KOPT-K1 (cell line): ENCODE data around the gene LINC00632.

Experiments
- H3K27ac ChIP-seq: fragments of 200-600 bp; sonication (generic); 2 replicates; pipeline ENCODE4 v1.5.1; 2016; ENCODE audit warnings: antibody characterized with exemption, mild to moderate bottlenecking, low read depth, low read length; ENCODE audit not compliant: poor library complexity, severe bottlenecking
- H3K36me3 ChIP-seq: fragments of 200-600 bp; sonication (generic); 2 replicates; pipeline ENCODE4 v1.5.1; 2017; ENCODE audit warnings: antibody characterized with exemption, mild to moderate bottlenecking, low read length, moderate library complexity; ENCODE audit not compliant: insufficient read depth
- H3K9me3 ChIP-seq: fragments of 200-600 bp; sonication (generic); 2 replicates; pipeline ENCODE4 v1.5.1; 2017; ENCODE audit warnings: antibody characterized with exemption, low read length, mild to moderate bottlenecking; ENCODE audit not compliant: insufficient read depth, poor library complexity, severe bottlenecking

LINC00632 gene

GRCh38 chrX:140815868-140816267 is 106.3 kb downstream of the LINC00632 start:
- no peak overlapping the region for H3K27ac ChIP-seq
- H3K9me3 ChIP-seq: no peaks in the 10 kb centered on the region
- no peaks in the 10 kb centered on the region for H3K36me3 ChIP-seq

- Histone ChIP-seq H3K36me3 (no peaks in the 10 kb centered on the region), H3K27ac (no peak overlapping the region), H3K9me3 (no peaks in the 10 kb centered on the region)
Observed at GRCh38 chrX:140817943-140818342, 108.4 kb downstream of the LINC00632 start.

- Histone ChIP-seq H3K36me3 (no peaks in the 10 kb centered on the region), H3K9me3 (no peaks in the 10 kb centered on the region), H3K27ac (no peak overlapping the region)
Observed at GRCh38 chrX:140821280-140821679, 111.7 kb downstream of the LINC00632 start.

GRCh38 chrX:140822184-140822583 is 112.6 kb downstream of the LINC00632 start:
- no peaks in the 10 kb centered on the region for H3K9me3 ChIP-seq
- H3K36me3 ChIP-seq: no peaks in the 10 kb centered on the region
- H3K27ac ChIP-seq: no peak overlapping the region

- Histone ChIP-seq H3K9me3 (no peaks in the 10 kb centered on the region), H3K36me3 (no peaks in the 10 kb centered on the region), H3K27ac (no peak overlapping the region)
Observed at GRCh38 chrX:140822861-140823260, 113.3 kb downstream of the LINC00632 start.

- Histone ChIP-seq H3K9me3 (no peaks in the 10 kb centered on the region), H3K36me3 (no peaks in the 10 kb centered on the region), H3K27ac (no peak overlapping the region)
Observed at GRCh38 chrX:140836874-140837273, 127.3 kb downstream of the LINC00632 start.
